Activated CD4-positive, alpha-beta T cell treated with anti-CD3 and anti-CD28 coated beads for 4 hours (primary cell): Measurements from ENCODE around the gene SLC4A9.

Experiments used
- DNase-seq, 2 donors: peaks; one replicate each; pipeline ENCODE4 v3.0.0-alpha.2; 2020

Gene SLC4A9, protein sequence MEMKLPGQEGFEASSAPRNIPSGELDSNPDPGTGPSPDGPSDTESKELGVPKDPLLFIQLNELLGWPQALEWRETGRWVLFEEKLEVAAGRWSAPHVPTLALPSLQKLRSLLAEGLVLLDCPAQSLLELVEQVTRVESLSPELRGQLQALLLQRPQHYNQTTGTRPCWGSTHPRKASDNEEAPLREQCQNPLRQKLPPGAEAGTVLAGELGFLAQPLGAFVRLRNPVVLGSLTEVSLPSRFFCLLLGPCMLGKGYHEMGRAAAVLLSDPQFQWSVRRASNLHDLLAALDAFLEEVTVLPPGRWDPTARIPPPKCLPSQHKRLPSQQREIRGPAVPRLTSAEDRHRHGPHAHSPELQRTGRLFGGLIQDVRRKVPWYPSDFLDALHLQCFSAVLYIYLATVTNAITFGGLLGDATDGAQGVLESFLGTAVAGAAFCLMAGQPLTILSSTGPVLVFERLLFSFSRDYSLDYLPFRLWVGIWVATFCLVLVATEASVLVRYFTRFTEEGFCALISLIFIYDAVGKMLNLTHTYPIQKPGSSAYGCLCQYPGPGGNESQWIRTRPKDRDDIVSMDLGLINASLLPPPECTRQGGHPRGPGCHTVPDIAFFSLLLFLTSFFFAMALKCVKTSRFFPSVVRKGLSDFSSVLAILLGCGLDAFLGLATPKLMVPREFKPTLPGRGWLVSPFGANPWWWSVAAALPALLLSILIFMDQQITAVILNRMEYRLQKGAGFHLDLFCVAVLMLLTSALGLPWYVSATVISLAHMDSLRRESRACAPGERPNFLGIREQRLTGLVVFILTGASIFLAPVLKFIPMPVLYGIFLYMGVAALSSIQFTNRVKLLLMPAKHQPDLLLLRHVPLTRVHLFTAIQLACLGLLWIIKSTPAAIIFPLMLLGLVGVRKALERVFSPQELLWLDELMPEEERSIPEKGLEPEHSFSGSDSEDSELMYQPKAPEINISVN

DNA sequence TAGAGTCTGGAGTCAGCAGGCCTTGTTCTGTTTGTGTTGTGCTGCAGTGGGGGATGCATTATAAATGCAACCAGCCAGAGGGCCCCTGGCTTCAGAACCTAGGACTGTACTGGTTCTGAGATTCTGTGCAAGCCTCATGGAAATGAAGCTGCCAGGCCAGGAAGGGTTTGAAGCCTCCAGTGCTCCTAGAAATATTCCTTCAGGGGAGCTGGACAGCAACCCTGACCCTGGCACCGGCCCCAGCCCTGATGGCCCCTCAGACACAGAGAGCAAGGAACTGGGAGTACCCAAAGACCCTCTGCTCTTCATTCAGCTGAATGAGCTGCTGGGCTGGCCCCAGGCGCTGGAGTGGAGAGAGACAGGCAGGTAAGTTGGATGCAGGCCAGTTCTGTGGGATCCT is at the start of gene SLC4A9:
Gene SLC4A9, plus strand, starts transcription at position 94 of the 400 bp plus-strand sequence. Its CDS starts 43 bp downstream, at position 137.
- no peak for DNase-seq

DNA sequence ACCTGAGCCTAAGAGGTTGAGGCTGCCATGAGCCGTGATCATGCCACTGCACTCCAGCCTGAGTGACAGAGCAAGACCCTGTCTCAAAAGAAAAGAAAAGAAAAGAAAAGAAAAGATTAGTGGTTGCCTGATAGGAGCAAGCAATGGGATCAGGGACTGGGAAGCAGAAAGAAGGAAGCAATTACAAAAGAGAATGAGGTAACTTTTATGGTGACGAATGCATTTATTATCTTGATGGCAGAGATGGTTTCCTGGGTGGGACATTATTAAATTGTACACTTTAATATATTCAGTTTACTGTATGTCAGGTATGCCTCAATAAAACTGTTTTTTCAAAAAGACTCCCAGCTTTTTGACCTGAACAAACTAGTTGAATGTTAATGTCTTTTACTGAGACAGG is 49.6 kb upstream of the SLC4A9 start:
- DNase-seq, result no peak

- no peak for DNase-seq
These were observed 49.0 kb upstream of the SLC4A9 start for GRCh38 chr5:140311011-140311467.

- DNase-seq, result no peak
These were observed 47.8 kb upstream of the SLC4A9 start for GRCh38 chr5:140312067-140312790.

DNA sequence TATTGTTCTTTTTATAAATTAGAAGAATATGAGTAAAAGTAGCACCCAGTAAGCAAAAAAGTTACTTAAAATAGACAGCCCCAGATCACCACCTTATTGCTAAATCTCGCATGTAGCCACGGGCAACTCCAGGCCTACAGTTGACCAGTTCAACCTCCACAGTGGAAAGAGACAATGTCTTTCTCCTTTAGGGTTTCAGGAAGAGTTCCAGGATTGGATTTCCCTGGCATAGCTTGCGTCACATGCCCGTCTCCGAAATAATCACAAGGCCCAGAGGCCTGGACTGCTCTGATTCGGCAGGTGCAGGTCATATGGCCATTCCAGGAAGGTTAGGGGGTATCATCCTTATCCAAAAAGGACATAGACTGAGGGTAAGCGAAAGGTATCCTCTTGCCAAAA is 47.2 kb upstream of the SLC4A9 start:
- no peak for DNase-seq

DNA sequence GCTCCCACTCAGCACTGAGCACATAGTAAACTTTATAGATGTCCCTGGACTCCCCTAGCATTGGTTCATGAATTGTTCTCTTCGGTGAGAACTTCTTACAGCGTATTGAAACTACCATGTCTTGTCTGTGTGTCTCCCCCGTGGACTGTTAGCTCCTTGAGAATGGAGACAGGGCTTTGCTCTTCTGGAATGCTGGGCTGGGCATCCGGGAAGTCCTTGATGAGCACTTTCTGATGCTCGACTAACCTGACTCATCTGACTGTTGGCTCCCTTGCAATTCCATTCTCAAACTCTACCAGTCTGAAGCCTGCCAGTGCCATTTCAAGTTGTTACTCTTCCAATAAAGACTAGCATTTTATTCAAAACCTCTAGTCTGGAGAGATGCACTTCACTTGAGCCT is 42.1 kb upstream of the SLC4A9 start:
- no peak for DNase-seq

DNA sequence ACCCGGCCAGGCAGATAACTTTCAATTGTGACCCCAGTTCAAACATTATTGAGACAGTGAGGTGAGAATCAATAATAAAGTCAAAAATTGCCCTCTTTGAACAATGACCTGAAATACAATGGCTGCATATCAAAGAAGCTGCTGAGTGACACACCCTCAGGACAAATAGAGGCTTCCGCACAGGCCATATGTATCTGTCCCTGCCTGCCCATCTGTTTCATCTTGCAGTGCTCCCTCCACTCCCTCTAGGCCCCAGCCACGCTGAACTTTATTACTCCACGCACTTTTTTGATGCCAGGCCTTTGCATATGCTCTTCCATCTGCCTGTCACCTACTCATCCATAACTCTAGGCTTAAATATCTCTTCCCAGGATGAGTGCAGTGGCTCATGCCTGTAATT is 41.2 kb upstream of the SLC4A9 start:
- no peak for DNase-seq

DNA sequence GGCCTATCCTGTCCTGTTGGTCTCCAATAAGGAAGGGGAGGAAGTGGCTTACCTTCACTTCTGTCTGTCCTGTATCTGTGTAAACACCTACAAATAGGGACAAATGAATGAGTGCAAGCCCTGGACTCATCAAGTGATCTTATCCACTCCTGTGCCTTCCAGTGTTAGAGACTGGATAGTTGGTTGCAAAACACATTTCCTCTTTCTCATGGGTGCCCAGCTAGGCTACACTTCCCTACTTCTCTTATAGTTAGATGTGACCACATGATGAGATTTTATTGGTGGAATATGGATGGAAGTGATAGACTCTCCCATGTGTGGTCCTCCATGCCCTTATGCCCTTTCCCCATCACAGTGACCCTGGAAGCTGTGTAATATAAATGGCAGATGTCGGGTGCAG is 40.2 kb upstream of the SLC4A9 start:
- no peak for DNase-seq

DNA sequence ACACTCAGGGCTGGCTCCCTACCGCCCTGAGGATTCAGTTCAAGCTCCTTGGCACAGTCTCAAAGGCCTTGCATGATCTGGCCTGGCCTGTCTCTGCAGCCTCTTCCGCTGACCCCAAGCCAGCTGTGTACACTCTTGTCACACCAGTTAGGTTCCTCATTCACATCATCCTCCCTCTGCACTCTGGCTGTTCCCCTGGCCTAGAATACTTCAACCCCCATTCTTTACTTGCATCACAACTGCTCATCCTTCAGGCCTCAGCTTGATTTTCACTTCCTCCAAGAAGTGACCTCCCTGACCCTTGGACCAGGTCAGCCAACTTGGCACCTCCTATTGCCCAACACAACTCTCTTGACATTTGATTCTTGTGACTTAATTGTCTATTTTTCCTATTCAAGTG is 38.2 kb upstream of the SLC4A9 start:
- no peak for DNase-seq

DNA sequence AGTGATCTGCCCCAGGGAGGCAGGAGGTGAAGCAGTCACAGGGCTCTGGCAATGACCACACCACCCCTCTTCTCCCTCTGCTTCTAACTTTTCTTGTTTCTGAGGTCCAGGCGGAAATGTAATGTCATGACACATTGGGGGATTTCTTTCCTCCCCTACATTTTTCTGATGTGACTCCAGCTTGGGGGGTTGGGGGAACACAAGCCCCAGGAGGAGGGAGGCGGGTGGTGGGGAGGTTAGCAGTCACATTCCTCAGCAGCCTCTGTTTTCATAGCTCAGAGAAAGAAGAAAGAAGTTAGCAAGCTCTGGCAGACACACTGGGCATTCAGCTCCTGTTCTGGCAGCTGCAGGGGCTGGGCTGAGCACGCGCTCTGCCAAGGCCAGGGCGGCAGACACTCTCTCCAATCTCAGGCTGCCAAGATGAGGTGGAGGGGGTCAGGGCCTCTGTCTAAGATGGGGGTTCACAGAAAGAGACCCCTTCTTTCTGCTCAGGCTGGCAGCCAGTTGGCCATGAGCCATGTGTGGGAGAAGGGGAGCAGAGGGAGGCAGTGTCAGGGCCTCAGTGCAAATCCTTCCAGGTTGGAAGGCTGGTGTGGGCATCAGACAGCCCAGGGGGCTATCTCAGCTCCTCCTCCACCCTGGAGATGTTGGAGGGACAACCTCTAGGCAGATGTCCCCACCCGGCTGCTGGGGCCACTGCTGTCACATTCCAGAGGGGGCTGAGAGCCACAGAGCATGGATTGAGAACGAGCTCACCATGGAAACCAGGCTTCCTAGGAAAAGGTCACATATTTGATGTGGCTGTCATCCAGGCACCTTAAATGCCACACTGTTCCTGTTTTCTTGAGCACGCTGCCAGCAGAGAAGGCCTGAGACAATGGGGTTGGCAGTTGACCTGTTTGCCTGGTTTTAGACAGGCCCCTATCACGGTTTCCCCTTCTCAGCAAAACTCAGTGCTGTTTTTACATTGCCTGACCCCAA is 37.0 kb upstream of the SLC4A9 start:
- no peak for DNase-seq

DNA sequence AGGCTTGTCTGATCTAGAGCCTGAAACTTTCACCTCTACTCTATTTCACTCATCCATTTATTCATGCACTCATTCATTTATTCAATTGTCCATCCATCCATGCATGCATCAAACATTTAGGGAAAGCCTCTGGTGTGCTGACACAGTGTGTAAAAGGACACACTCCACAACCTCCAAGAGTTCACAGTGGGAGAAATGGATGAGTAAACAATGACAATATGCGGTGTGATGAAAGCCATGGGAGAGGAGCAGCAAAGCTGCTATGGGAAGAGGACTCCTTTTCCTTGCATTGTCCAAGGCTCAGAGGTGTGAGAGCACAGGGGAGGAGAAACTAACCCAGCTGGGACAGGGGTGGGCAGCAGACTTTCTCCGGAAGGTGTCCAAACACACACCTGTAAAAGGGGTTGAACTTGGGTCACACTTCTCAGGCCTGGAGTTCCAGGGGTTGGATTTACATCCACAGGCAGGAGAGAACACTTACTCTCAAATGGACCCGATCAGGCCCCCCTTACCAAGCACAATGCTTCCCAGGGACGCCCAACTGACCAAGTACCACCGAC is 35.9 kb upstream of the SLC4A9 start:
- DNase-seq, result no peak

- no peak for DNase-seq
These were observed 35.3 kb upstream of the SLC4A9 start for GRCh38 chr5:140324617-140325241.

GRCh38 chr5:140325486-140325885 is 34.5 kb upstream of the SLC4A9 start:
- DNase-seq, result no peak

DNA sequence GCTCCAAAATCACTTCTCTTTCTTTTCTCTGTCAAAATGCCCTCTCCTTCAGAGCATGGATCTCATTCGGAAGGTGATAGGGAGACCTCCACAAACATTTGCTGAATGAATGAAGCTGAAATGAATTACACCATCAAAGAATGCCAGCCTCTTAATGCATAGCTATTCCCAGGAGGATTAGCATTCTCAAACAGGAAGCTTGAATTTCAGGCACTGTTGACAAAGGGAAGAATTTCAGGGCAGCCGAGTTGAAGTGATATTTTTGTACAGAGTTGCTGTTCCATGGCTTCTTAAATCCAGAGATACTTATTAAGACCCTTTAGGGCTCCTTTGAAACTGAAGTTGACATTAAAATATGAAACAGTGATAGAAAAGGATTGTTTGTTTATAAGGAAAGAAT is 32.4 kb upstream of the SLC4A9 start:
- DNase-seq, result no peak

- no peak for DNase-seq
These were observed 31.8 kb upstream of the SLC4A9 start for GRCh38 chr5:140328036-140328764.

- DNase-seq, result no peak
These were observed 30.1 kb upstream of the SLC4A9 start for GRCh38 chr5:140329739-140330481.

DNA sequence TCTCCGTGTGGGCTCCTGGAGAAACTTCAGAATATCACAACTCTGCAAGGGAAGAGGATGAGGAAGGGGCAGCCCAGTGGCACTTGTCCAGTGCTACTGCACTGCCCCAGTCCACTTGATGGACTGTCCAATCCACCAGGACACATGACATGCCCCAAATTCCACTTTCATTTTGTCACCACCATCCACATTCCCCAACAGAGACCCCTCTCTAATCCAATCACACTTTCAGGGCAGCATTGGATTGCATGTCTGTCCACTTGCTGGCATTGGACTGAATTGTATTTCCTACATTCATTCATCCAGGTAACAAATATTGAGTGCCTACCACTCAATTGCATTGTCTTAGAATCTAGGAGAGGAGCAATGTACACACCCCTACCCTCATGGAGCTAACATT is 28.4 kb upstream of the SLC4A9 start:
- DNase-seq, result no peak

DNA sequence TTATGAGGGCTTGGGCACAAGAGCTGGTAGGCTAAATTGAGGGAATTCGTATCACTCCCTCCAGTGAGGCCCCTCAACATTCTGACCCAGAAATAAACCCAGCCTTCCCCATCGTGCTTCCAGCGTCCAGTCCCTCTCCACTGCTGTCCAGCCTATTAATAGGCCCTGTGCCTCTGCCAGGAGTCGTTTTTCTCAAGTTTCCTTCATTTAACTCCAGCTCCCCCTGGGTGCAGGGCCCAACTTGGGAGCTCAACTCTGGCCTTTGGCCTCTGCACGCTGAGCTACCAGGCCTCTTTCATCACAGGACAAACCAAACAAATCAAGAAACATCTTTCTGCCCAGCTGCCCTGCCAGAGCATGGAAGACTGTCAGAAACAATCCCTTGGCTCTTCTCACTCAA is 23.6 kb upstream of the SLC4A9 start:
- DNase-seq, result no peak

DNA sequence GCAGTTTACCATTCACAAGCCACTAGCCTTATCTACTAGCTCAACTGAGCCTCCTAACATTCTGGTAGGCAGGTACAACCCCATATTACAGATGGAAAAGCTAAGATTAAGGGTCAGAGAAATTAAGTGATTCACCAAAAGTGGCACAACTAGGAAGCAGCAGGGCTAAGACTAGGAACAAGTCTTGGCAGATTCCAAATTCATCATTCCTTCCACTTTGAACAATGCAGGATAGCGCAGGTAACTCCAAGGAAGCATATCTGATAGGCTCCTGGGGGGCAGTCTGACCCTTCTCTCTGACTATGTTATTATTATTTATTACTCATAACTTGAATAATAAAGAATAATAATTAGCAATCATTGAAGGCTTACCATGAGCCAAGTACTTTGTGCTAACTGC is 22.1 kb upstream of the SLC4A9 start:
- DNase-seq, result no peak

DNA sequence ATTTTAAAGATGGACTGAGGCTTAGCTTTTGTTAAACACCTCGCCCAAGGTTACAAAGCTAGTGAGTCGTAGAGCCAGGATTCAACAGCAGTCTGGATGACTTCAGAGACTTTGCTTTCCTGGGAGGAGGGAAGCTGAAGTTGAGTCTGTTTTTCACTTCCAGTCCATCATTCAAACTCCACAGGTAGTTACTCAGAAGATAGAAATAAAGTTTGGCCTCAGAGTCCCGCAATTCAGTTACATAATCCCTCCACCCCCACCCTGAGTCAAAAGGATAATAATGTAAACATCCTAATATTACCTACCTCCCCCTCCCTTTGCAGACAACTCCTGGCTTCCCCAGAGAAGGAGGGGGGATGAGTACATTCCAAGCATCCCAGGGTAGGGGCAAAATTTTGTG is 21.7 kb upstream of the SLC4A9 start:
- no peak for DNase-seq
